Skeletal muscle tissue (tissue), 4 donors: ENCODE data around the gene ZNF839. TPM values are rescaled to one million over a fixed set of nuclear protein-coding genes. Genes with fewer than 3 reads are reported as not detected.

Experiments used
- H3K27ac ChIP-seq: one replicate; pipeline ENCODE4 v1.7.0; 2013; ENCODE audit warnings: mild to moderate bottlenecking, low read depth, low read length, inconsistent platforms
- H3K27me3 ChIP-seq, 3 donors: one replicate each; pipeline ENCODE4 v1.7.0; 2013; ENCODE audit warnings: low read length in 3 of 3; ENCODE audit not compliant: control insufficient read depth in 3 of 3, insufficient read depth in 3 of 3
- H3K36me3 ChIP-seq, 3 donors: one replicate each; pipeline ENCODE4 v1.7.0; 2013; ENCODE audit warnings: low read length in 3 of 3; ENCODE audit not compliant: control insufficient read depth in 3 of 3, insufficient read depth in 3 of 3
- H3K4me1 ChIP-seq, 3 donors: one replicate each; pipeline ENCODE4 v1.7.0; 2013; ENCODE audit warnings: low read length in 3 of 3, mild to moderate bottlenecking in 3 of 3; ENCODE audit not compliant: control insufficient read depth in 3 of 3, insufficient read depth in 3 of 3
- H3K4me3 ChIP-seq, 3 donors: one replicate each; pipeline ENCODE4 v1.7.0; 2013; ENCODE audit warnings: low read length in 3 of 3
- H3K9ac ChIP-seq, 3 donors: one replicate each; pipeline ENCODE4 v1.7.0; 2013; ENCODE audit warnings: low read length in 3 of 3, mild to moderate bottlenecking in 3 of 3, moderate library complexity in 2 of 3, low read depth in 1 of 3
- H3K9me3 ChIP-seq, 3 donors: one replicate each; pipeline ENCODE4 v1.7.0; 2013; ENCODE audit warnings: low read length in 3 of 3; ENCODE audit not compliant: control insufficient read depth in 3 of 3
- total RNA-seq: library from RNA; depleted of rRNA; stranded (reverse); fragments of >200 nt; gene quantifications from one replicate; pipeline ENCODE4 v1.2.3, GENCODE V29; 2014
- donor health status: Osteomylitis.

Gene ZNF839
- 15.7 TPM for total RNA-seq

DNA sequence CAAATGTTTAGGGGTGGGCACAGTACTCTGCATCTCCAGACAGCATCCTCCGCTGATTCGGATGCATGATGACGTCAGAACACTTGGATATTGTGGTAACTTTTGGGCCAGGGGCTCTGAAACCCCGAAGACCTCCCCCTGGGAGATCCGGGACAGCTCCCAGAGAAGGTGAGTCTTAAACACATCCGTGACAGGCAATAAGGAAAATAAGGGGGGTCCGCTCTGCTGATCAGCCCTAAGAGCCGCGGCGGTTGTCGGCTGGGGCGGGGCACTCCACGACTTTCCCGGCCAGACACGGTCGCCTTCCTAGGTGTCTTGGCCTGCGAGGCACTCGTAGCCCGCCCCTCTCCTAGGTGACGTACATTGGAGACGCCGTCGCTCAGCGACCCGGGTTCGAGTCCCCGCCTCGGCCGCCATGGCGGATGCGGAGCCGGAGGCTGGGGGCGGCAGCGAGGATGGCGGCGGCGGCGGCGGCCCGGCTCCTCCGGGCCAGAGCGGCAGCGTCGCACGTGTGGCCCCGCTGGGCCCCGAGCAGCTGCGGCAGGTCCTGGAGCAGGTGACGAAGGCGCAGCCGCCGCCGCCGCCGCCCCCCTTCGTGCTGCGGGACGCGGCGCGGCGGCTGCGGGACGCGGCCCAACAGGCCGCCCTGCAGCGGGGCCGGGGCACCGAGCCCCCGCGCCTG is at the start of gene ZNF839:
ZNF839 (plus strand) TSS at position 396 of the 682 bp plus-strand sequence; CDS start at position 416, 20 bp downstream.
- Histone ChIP-seq H3K27me3 (no peaks in the 10 kb centered on the region), H3K36me3 (peaks cover 0 to 9% (median 3%) of the 10 kb centered on the region in 3 donors), H3K4me1 (peaks cover 41 to 60% (median 50%) of the 10 kb centered on the region in 3 donors), H3K9ac (peak within 1 kb of the TSS; percentile 95 to 98 (median 98)), H3K9me3 (no peaks in the 10 kb centered on the region), H3K27ac (peak within 1 kb of the TSS; percentile 97), H3K4me3 (peak within 1 kb of the TSS; percentile 84 to 91 (median 88))

DNA sequence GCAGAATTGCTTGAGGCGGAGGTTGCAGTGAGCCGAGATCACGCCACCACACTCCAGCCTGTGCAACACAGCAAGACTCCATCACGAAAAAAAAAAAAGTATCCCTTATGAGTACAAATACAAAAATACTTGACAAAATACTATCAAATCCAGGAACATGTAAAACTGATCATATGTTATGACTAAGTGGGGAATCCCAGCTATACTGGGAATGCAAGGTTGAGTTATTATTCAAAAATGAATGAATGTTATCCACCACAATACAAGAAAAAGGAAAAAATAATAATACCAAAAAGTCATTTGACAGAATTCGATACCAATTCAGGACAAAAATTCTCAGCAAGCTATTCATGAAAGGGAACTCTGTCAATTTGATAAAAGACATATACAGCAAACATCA is 47.2 kb upstream of the ZNF839 start:
- Histone ChIP-seq H3K27me3 (no peaks in the 10 kb centered on the region), H3K27ac (no peak overlapping the region), H3K36me3 (no peaks in the 10 kb centered on the region), H3K9ac (no peak overlapping the region), H3K4me1 (no peaks in the 10 kb centered on the region), H3K4me3 (no peak overlapping the region), H3K9me3 (no peaks in the 10 kb centered on the region)

DNA sequence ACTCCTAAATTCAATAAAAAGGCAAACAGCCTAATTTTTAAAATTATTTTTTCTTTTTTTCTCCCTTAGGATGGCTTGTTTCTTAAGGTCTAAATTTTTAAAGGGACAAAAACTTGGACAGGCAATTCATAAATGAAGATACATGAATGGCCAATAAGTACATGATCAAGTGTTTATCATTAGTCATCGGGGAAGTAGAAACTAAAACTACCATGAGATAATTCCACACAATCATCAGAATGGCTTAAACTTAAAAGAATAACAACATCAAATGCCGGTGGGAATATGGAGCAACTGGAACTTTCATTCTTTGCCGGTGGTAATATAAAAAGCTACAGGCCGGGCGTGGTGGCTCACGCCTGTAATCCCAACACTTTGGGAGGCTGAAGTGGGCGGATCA is 43.7 kb upstream of the ZNF839 start:
- Histone ChIP-seq H3K27ac (no peak overlapping the region), H3K27me3 (no peaks in the 10 kb centered on the region), H3K36me3 (peaks cover 0 to 3% (median 2%) of the 10 kb centered on the region in 3 donors), H3K9ac (no peak overlapping the region), H3K4me3 (no peak overlapping the region), H3K9me3 (no peaks in the 10 kb centered on the region), H3K4me1 (peaks cover 6 to 7% (median 7%) of the 10 kb centered on the region in 3 donors)

DNA sequence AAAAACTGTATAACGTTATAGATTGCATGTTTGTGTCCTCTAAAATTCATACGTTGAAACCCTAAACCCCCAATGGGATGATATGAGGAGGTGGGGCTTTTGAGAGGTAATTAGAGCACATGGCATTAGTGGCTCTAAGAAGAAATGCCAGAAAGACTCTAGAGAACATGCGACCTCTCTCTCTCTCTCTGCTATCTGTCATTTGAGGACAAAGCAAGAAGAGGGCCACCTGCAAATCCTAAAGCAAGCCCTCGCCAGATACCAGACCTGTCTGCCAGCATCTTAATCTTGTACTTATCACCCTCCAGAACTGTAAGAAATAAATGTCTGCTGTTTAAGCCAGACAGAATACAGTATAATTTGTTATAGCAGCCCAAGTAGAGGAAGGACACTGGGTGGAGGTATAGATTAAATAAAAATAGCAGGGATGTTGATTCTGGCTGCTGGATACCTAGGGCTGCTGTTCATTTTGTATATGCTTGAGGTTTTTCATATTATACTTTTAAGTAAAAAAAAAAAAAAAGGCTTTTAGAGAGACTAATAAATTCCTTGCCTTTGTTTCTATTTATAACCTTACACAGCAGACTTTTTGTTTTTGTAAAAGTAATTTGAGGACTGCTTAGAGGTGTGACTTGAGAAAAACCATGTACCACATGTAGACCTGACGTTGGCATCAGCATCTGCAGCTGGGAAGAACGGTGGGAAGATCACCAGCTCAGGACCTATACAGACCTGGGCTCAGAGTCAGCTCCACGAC is 41.5 kb upstream of the ZNF839 start:
- H3K4me1 ChIP-seq, result peaks cover 6 to 7% (median 7%) of the 10 kb centered on the region in 3 donors
- H3K36me3 ChIP-seq, result peaks cover 0 to 4% (median 3%) of the 10 kb centered on the region in 3 donors
- no peak overlapping the region for H3K27ac ChIP-seq
- H3K9ac ChIP-seq, result no peak overlapping the region
- H3K4me3 ChIP-seq, result no peak overlapping the region
- no peaks in the 10 kb centered on the region for H3K9me3 ChIP-seq
- no peaks in the 10 kb centered on the region for H3K27me3 ChIP-seq

DNA sequence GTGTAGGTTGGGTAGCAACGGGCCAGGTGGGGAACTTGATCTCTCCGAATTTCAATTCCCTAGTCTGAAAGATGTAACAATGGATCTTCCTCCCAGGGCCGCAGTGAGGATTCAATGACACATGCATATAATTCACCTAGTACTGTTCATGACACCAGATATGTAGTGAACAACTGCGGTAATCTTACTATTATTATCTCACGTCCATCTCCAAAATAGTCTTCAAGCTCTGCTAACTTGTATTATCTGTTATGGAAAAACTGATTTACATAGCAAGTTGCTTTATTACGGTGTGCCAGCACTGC is 41.0 kb upstream of the ZNF839 start:
- H3K36me3 ChIP-seq, result peaks cover 0 to 4% (median 3%) of the 10 kb centered on the region in 3 donors
- no peak overlapping the region for H3K27ac ChIP-seq
- H3K9me3 ChIP-seq, result no peaks in the 10 kb centered on the region
- peaks cover 6 to 7% (median 7%) of the 10 kb centered on the region in 3 donors for H3K4me1 ChIP-seq
- H3K27me3 ChIP-seq, result no peaks in the 10 kb centered on the region
- no peak overlapping the region for H3K9ac ChIP-seq
- H3K4me3 ChIP-seq, result no peak overlapping the region

DNA sequence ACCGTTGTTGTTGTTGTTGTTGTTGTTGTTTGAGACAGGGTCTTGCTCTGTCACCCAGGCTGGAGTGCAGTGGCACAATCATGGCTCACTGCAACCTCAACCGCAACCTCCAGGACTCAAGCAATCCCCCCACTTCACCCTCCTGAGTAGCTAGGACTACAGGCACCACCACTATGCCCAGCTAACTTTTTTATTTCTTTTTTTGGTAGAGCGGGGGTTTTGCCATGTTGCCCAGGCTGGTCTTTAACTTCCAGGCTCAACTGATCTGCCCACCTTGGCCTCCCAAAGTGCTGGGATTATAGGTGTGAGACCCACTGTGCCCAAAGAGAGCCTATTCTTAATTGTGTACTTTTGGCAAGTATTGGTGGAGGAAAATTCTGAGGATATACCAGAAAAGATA is 40.3 kb upstream of the ZNF839 start:
- H3K9ac ChIP-seq, result no peak overlapping the region
- no peak overlapping the region for H3K4me3 ChIP-seq
- no peaks in the 10 kb centered on the region for H3K9me3 ChIP-seq
- H3K27ac ChIP-seq, result no peak overlapping the region
- H3K36me3 ChIP-seq, result peaks cover 0 to 4% (median 3%) of the 10 kb centered on the region in 3 donors
- H3K27me3 ChIP-seq, result no peaks in the 10 kb centered on the region
- H3K4me1 ChIP-seq, result peaks cover 6 to 7% (median 7%) of the 10 kb centered on the region in 3 donors

DNA sequence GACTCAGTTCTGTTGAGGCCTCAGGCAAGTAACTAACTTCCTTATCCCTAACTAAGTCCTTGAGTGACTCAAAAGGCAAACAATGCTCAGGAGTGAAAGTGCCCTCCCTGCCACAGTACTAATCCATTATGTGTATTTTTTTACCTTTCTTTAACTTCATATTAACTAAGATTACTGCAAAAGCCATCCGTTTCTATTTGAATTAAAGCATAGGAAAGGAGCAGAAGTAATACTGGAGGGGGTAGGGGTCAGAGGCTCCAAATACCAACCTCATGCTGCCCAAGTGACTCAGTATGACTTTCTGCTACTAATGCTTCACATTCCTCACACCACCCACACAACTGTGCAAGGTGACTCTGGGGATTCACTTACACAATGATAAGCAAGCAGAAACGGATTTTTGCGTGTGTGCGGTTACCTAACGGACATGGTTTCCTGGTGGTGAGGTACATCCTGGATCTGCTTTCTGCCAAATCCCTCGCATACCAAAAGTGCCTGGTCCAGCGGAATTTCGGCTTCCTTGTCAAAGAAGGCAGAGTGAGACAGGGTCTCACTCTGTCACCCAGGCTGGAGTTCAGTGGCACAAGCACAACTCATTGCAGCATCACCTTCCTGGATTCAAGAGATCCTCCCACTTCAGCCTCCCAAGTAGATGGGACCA is 39.7 kb upstream of the ZNF839 start:
- Histone ChIP-seq H3K27me3 (no peaks in the 10 kb centered on the region), H3K4me3 (no peak overlapping the region), H3K9me3 (no peaks in the 10 kb centered on the region), H3K36me3 (peaks cover 0 to 4% (median 3%) of the 10 kb centered on the region in 3 donors), H3K9ac (no peak overlapping the region), H3K4me1 (peaks cover 6 to 7% (median 7%) of the 10 kb centered on the region in 3 donors), H3K27ac (no peak overlapping the region)

DNA sequence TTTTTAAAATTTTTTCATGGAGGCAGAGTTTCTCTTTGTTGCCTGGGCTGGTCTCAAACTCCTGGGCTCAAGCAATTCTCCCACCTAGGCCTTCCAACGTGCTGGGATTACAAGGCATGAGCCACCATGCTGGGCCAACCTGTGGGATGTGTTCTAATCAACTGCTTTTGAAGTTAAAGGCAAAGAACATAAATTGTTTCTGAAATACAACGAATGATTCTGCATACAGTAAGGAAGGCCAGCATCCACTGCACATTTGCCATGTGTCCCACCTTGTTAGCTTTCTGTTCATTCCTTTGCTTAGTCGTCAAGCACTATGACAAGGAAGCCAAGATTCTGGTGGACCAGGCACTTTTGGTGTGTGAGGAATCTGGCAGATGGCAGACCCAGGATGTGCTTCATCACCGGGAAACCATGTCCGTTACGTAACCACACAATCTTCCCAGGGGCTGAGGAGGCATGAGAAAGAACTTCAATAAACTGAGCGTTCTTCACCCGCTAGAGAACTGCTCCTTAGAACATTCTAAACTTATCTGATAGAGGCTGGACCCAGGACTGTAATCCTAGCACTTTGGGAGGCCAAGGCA is 39.1 kb upstream of the ZNF839 start:
- H3K36me3 ChIP-seq, result peaks cover 0 to 4% (median 3%) of the 10 kb centered on the region in 3 donors
- no peaks in the 10 kb centered on the region for H3K9me3 ChIP-seq
- H3K4me3 ChIP-seq, result no peak overlapping the region
- no peaks in the 10 kb centered on the region for H3K27me3 ChIP-seq
- no peak overlapping the region for H3K27ac ChIP-seq
- no peak overlapping the region for H3K9ac ChIP-seq
- peaks cover 6 to 7% (median 7%) of the 10 kb centered on the region in 3 donors for H3K4me1 ChIP-seq

DNA sequence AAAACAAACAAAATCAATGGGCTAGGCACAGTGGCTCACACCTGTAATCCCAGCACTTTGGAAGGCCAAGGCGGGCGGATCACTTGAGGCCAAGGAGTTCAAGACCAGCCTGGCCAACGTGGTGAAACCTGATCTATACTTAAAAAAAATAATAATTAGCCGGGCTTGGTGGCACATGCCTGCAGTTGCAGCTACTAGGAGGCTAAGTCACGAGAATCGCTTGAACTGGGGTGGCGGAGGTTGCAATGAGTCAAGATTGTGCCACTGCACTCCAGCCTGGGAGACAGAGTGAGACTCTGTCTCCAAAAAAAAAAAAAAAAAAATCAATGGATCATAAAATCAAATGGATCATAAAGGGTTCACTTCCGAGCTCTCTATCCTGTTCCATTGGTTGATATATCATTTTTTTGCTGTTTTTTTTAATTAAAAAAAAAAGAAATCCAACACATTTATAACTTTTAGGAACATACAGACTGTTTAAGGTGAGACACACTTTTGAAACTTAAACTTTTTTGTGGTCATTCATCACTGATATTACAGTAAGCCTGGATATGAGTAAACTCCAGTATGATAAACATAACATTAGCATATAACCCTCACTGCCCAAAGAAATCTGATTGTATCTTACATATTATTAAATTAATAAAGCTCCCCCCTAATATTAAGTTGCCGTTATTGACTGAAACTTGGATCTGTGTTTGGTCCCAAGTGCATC is 36.6 kb upstream of the ZNF839 start:
- H3K9me3 ChIP-seq, result no peaks in the 10 kb centered on the region
- no peak overlapping the region for H3K4me3 ChIP-seq
- H3K4me1 ChIP-seq, result peaks cover 6 to 7% (median 7%) of the 10 kb centered on the region in 3 donors
- H3K36me3 ChIP-seq, result peaks cover 0 to 4% (median 3%) of the 10 kb centered on the region in 3 donors
- no peak overlapping the region for H3K9ac ChIP-seq
- H3K27ac ChIP-seq, result no peak overlapping the region
- H3K27me3 ChIP-seq, result no peaks in the 10 kb centered on the region
